ENCODE measurements around the gene PEF1.

- TF ChIP-seq HDGF (IDR thresholded peaks at IDR 0.05; ENCODE audit: borderline replicate concordance) (no peak), BHLHE40 (IDR thresholded peaks at IDR 0.05; ENCODE audit: borderline replicate concordance) (no peak), ARNT (IDR thresholded peaks at IDR 0.05) (no peak), PKNOX1 (IDR thresholded peaks at IDR 0.05) (no peak), FOXA1 (IDR thresholded peaks at IDR 0.05) (no peak), SUZ12 (IDR thresholded peaks at IDR 0.05) (no peak), FOXM1 (IDR thresholded peaks at IDR 0.05; ENCODE audit: borderline replicate concordance) (no peak), ZNF384 (IDR thresholded peaks at IDR 0.05) (no peak)
Measured at GRCh38 chr1:31581821-31582810, 62.6 kb downstream of the PEF1 start.
